HL-60/S4 treated with phorbol 12-myristate 13-acetate at 8.2 ng/mL for 4 days and 3 days (cell line): Measurements from ENCODE around the gene HAUS5.
"Not testable (repeated sequence)": the region's sequence is repeated elsewhere in the genome, so short reads cannot be mapped to it uniquely, and the experiment has no call there.

Source experiments
- in situ Hi-C: fragments of 300-500 bp; cut with MboI; formaldehyde crosslinking; loops from 2 replicates; pipeline ENCODE4 v1.15.0; 2022; ENCODE audit warnings: low sequenced_read_pairs

The HAUS5 gene

DNA sequence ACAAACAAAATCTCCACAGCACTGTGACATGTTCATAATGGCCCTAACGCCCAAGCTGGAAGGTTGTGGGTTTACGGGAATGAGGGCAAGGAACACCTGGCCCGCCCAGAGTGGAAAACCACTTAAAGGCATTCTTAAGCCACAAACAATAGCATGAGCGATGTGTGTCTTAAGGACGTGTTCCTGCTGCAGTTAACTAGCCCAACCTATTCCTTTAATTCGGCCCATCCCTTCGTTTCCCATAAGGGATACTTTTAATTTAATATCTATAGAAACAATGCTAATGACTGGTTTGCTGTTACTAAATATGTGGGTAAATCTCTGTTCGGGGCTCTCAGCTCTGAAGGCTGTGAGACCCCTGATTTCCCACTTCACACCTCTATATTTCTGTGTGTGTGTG, 5.4 kb upstream of the HAUS5 start:
- in situ Hi-C loops: not testable (repeated sequence)

- in situ Hi-C loops: no loop called here
Measured at GRCh38 chr19:35607661-35608060, 4.9 kb upstream of the HAUS5 start.

GRCh38 chr19:35608251-35608650, 4.3 kb upstream of the HAUS5 start:
- in situ Hi-C loops: no loop called here

DNA sequence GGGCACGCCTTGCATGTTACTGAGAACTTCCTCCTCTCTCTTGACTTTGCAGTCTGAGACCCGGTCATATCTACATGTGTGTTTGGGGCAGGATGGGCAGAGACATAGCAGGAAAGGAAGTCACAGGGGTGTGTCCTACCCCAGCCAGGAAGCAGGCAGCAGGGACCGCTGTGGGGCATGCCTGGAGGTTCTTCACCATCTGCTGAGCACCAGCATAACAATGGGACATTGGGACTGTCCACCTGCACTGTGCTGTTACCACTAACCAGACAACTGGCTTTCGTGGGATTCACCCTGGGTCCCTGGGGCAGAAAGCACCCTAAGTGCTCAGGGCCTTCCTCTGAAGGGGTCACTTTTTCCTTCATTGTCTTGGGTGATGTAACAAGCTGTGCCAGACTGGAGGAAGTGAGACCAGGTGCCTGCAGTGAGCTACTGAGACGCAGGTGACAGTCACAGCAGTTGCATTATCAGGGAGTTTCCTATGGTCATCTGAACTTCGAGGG, 2.6 kb upstream of the HAUS5 start:
- in situ Hi-C loops: no loop called here

- in situ Hi-C loops: no loop called here
Measured at GRCh38 chr19:35612224-35612558, 344 bp upstream of the HAUS5 start.

DNA sequence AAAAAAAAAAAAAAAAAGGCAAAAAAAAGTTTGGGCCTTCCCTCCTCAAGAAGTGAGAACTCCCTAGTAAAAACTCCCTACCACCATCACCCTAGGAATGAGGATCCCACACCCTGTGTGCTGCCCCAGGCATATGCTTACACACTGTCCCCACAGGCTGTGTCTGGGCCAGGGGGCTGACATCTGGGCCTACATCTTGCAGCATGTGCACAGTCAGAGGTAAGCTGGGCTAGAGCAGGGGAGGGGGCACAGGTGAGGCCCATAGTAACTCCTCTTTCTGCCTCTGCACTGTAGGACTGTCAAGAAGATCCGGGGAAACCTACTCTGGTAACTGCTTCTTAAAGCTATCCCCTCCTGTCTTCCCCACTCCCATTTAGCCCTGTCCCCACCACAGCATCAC, 1.0 kb downstream of the HAUS5 start:
- in situ Hi-C loops: no loop called here

DNA sequence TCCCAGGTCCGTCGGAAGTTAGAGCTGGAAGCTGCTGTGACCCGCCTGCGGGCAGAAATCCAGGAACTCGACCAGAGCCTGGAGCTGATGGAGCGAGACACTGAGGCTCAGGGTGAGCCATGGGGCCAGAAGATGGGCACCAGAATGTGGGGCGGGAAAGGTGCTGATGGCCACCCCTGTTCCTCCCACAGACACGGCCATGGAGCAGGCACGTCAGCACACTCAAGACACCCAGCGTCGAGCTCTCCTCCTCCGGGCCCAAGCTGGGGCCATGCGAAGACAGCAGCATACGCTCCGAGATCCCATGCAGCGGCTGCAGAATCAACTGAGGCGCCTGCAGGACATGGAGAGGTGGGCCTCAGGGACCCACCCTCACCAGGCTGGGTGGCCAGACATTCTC, 2.5 kb downstream of the HAUS5 start:
- in situ Hi-C loops: no loop called here

GRCh38 chr19:35618857-35619256, 6.3 kb downstream of the HAUS5 start:
- in situ Hi-C loops: no loop called here

DNA sequence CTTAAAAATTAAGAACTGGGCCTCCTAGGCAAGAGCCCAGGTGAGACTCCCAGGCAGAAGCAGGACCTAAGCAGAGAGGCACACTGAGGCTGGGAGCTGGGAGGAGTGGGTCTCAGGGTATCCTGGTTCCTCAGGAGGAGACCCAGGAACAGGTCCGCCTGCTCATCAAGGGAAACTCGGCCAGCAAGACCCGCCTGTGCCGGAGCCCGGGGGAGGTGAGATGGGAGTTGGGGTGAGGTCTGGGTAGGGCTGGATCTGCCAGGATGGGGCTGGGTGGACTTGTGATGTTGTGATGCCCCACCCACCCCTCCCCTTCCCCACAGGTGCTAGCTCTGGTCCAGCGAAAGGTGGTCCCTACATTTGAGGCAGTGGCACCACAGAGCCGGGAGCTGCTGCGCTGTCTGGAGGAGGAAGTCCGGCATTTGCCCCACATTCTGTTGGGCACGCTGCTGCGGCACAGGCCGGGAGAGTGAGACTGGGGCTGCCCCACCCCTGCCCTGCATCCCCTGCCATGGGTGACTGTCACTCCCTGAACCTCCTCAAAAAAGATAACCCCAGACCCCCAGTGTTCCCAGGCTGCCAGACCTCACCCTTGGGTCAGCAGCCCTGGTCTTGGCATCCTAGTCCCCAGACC, 6.9 kb downstream of the HAUS5 start:
- in situ Hi-C loops: no loop called here

- in situ Hi-C loops: no loop called here
Measured at GRCh38 chr19:35620001-35620400, 7.5 kb downstream of the HAUS5 start.

- in situ Hi-C loops: no loop called here
Measured at GRCh38 chr19:35621708-35622107, 9.2 kb downstream of the HAUS5 start.

DNA sequence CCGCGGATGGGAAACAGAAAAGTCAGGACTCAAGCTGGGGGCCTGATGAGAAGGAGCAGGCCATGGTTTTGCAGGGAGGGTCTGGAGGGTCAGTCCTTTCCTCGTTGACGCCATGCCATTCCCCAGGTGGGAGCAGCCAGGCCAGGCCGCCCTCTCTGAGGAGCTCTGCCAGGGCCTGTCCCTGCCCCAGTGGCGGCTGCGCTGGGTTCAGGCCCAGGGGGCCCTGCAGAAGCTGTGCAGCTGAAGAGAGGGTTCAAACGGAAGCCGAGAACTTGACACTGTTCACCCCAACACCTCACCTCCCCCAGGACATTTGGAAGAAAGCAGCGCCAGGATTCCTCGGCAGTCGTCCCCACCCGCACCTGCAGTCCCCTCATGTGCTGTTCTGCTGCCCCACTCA, 10.2 kb downstream of the HAUS5 start:
- in situ Hi-C loops: no loop called here

DNA sequence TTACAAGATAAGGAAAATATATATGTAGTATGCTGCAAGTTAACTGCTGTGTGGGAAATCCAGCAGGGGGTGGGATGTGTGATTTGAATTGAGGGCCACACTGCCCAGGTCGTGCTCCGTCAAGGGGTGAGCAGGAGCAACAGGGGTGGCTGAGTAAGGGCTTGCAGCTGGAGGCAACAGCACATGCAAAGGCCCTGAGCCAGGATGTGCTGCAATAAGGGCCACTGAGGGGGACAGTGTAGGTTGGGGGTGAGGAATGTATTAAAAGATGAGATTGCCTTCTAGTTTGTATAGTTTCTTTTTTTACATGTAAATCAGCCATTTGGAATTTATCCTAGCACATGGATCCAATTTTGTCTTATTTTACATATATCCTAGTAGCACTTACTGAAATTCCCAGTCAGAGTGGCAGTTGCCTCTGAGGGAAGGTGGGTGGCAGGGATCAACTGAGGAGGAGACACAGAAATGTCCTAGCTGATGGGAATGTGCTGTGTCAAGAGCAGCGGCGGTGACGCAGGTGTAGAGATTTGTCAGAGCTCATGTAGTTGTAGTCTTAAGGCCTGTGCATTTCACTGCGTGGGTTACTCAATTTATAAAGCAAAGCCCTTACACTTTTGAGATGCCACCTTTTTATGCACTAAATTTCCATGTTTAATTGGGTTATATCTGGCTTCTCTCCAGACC, 10.9 kb downstream of the HAUS5 start:
- in situ Hi-C loops: no loop called here

GRCh38 chr19:35628264-35628564, 15.7 kb downstream of the HAUS5 start:
- in situ Hi-C loops: no loop called here

GRCh38 chr19:35628565-35629331, 16.2 kb downstream of the HAUS5 start, which contains the start of gene RBM42:
Gene RBM42, plus strand, starts transcription at chr19:35629036. Its CDS starts 118 bp downstream, at chr19:35629154.
- in situ Hi-C loops: no loop called here

GRCh38 chr19:35629332-35629633, 16.7 kb downstream of the HAUS5 start:
- in situ Hi-C loops: no loop called here

GRCh38 chr19:35633727-35634440, 21.3 kb downstream of the HAUS5 start:
- in situ Hi-C loops: no loop called here

- in situ Hi-C loops: no loop called here
Measured at GRCh38 chr19:35636651-35637050, 24.1 kb downstream of the HAUS5 start.

- in situ Hi-C loops: no loop called here
Measured at GRCh38 chr19:35637165-35637564, 24.6 kb downstream of the HAUS5 start.

DNA sequence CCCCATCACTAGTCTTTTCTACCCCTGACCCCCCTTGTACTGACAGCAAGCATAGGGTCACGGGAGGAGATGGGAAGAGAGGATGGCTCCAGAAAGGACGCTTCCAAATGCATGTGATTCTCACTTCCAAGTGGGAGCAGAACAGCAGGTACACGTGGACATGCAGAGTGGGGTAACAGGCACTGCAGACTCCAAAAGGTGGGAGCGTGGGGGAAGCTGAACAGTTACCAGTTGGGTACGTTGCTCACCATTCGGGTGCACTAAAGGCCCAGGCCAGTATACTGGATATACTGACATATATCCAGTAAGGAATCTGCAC, 26.7 kb downstream of the HAUS5 start:
- in situ Hi-C loops: no loop called here

DNA sequence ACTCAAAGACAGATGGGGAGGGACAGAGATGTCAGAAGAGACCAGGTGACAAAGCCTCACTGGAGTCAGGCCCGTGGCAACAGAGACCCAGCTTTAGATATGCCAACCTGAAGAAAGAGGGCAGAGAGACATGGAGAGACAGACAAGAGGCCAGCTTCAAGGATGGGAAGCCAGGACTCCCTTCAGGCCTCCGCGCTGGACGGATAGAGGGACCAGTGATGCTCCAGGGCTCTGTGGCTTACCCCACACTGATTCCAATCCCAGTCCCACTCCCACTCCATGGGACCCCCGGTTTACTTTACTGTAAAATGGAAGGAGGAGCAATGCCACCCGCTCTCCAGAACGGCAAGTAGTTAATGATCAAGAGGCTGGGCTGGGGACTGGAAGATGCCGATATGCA, 27.3 kb downstream of the HAUS5 start:
- in situ Hi-C loops: no loop called here
